PFSK-1 (cell line): ENCODE data around the gene COA7.

Experiments
- POLR2AphosphoS5 ChIP-seq: IDR thresholded peaks from 2 replicates; pipeline ENCODE4 v1.6.1; 2012; ENCODE audit warnings: low read depth, mild to moderate bottlenecking, control low read depth, low read length, moderate library complexity
- REST ChIP-seq, 2 experiments: IDR thresholded peaks; 2 replicates each; pipeline versions ENCODE4 v1.6.1 to v1.8.0; 2011 to 2012; ENCODE audit warnings: low read depth in 2 of 2, low read length in 2 of 2, control low read depth in 1 of 2, inconsistent platforms in 1 of 2, mild to moderate bottlenecking in 1 of 2, moderate library complexity in 1 of 2; ENCODE audit not compliant: insufficient read depth in 1 of 2
- SIN3A ChIP-seq: IDR thresholded peaks from 2 replicates; pipeline ENCODE4 v1.6.1; 2012; ENCODE audit warnings: mild to moderate bottlenecking, low read length, moderate library complexity, borderline replicate concordance; ENCODE audit not compliant: insufficient read depth
- TAF1 ChIP-seq: IDR thresholded peaks from 2 replicates; pipeline ENCODE4 v1.6.1; 2012; ENCODE audit warnings: low read length, control low read depth, borderline replicate concordance; ENCODE audit not compliant: insufficient read depth

GRCh38 chr1:52665006-52665941 lies 32.9 kb downstream of the COA7 start:
- no peak for TF ChIP-seq POLR2AphosphoS5
- no peak for TF ChIP-seq REST (IDR thresholded peaks at IDR 0.05; ENCODE audit: insufficient read depth in 1 of 2, low read depth in 2 of 2, low read length in 2 of 2)
- TF ChIP-seq TAF1, result no peak
- TF ChIP-seq SIN3A, result no peak
